ENCODE data around the gene PRR4.

The PRR4 gene

GRCh38 chr12:10838461-10838860, 10.8 kb downstream of the PRR4 start:
- intact Hi-C loops (cut with micrococcal nuclease), result no loop called here
- H3K4me3 Mint-ChIP-seq, result no peak overlapping the region
- H3K27me3 Mint-ChIP-seq, result no peaks in the 10 kb centered on the region
- H3K9me3 Mint-ChIP-seq, result peaks cover 8% of the 10 kb centered on the region
- H3K4me1 Mint-ChIP-seq (ENCODE audit: low read depth), result no peaks in the 10 kb centered on the region
- no peaks in the 10 kb centered on the region for H3K36me3 Mint-ChIP-seq (ENCODE audit: low read depth)
- H3K27ac Mint-ChIP-seq, result no peak overlapping the region

- Mint-ChIP-seq H3K27ac (no peak overlapping the region), H3K9me3 (no peaks in the 10 kb centered on the region), H3K4me1 (ENCODE audit: low read depth) (no peaks in the 10 kb centered on the region), H3K27me3 (no peaks in the 10 kb centered on the region), H3K36me3 (ENCODE audit: low read depth) (no peaks in the 10 kb centered on the region), H3K4me3 (no peak overlapping the region)
- intact Hi-C loops (cut with micrococcal nuclease), result no loop called here
Measured at GRCh38 chr12:10829994-10830393, 19.3 kb downstream of the PRR4 start.

DNA sequence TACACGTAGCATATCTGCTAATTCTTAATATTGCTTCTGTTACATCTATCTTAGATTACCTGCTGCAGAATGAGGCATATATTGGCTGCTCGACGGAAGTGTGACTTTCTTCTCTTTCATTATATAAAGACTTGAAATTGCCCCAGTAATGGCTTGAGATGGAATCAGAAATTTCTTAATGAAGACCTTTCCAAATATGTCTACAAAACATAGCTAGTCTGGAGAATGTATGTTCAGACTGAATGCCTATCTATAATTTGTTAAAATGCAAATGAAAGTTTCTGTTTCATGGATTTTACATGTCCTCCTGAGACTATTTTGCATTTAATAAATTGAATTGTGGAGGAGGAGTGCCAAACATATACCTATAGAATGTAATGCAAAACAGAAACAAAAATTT, 23.0 kb downstream of the PRR4 start, which contains the start of gene TAS2R10:
Gene TAS2R10, minus strand, starts transcription at position 101 of the 400 bp plus-strand sequence. Its CDS starts 89 bp downstream, at position 12.
- no peaks in the 10 kb centered on the region for H3K27me3 Mint-ChIP-seq
- H3K9me3 Mint-ChIP-seq, result no peaks in the 10 kb centered on the region
- H3K36me3 Mint-ChIP-seq (ENCODE audit: low read depth), result no peaks in the 10 kb centered on the region
- intact Hi-C loops (cut with micrococcal nuclease), result no loop called here
- H3K4me3 Mint-ChIP-seq, result no peak within 1 kb of the TSS
- no peaks in the 10 kb centered on the region for H3K4me1 Mint-ChIP-seq (ENCODE audit: low read depth)
- no peak within 1 kb of the TSS for H3K27ac Mint-ChIP-seq

- Mint-ChIP-seq H3K27me3 (no peaks in the 10 kb centered on the region), H3K9me3 (no peaks in the 10 kb centered on the region), H3K27ac (no peak overlapping the region), H3K36me3 (ENCODE audit: low read depth) (no peaks in the 10 kb centered on the region), H3K4me3 (no peak overlapping the region), H3K4me1 (ENCODE audit: low read depth) (no peaks in the 10 kb centered on the region)
- intact Hi-C loops (cut with micrococcal nuclease), result no loop called here
Measured at GRCh38 chr12:10824957-10825356, 24.3 kb downstream of the PRR4 start.

DNA sequence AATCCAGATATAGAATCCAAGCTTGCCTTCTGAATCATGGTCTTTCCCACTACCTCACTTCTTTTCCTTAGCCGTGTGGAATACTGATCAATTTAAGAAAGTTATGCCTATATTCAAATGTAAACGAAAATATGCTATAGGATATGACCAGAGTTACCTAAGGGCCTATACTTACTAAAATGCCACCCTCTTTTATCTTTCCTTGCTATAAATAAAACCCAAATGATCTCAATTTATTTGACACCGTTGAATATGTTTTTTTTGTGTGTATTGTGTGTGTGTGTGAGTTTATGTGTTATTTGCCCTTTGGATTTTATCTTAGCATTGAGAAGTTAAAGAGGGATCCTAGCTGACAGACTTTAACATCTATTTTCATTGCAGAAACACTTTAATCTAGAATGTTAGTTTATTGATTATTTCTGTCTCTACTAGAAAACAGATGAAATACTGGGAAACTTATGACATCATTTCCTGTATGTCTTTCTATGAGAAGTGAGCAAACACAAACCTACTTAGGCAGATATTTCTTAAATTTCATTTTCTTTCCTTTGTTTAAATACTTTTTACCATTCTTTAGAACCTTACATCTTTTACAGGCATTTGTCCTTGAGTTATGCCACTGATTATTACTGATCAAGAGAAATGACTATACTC, 37.3 kb downstream of the PRR4 start:
- Mint-ChIP-seq H3K27ac (no peak overlapping the region), H3K4me3 (no peak overlapping the region), H3K36me3 (ENCODE audit: low read depth) (no peaks in the 10 kb centered on the region), H3K9me3 (no peaks in the 10 kb centered on the region), H3K4me1 (ENCODE audit: low read depth) (no peaks in the 10 kb centered on the region), H3K27me3 (peaks cover 4% of the 10 kb centered on the region)
- intact Hi-C loops (cut with micrococcal nuclease), result no loop called here

DNA sequence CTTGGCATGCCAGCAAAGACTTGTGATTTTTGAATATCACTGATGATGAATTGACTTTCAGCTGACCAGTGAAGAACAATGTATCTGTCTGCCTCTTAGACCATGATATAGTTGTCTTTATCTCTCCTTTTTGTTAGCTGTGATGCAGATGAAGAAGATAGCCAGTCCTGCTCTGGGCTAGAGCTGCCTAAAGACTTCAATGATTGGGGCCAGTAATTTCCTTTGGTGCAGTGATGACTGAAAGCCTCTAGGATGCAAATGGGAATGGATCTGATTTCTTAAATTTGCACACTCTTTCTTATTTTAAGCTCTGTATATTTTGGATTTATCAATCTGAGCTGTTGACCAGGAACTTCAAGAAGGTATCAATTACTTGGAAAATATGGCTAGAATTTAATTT, 39.2 kb downstream of the PRR4 start, which contains the start of gene TAS2R9:
Gene TAS2R9, minus strand, starts transcription at position 101 of the 400 bp plus-strand sequence. Its CDS starts 93 bp downstream, at position 8.
- Mint-ChIP-seq H3K27ac (no peak within 1 kb of the TSS), H3K9me3 (no peaks in the 10 kb centered on the region), H3K27me3 (peaks cover 4% of the 10 kb centered on the region), H3K36me3 (ENCODE audit: low read depth) (no peaks in the 10 kb centered on the region), H3K4me3 (no peak within 1 kb of the TSS), H3K4me1 (ENCODE audit: low read depth) (no peaks in the 10 kb centered on the region)
- intact Hi-C loops (cut with micrococcal nuclease), result no loop called here

- H3K27ac Mint-ChIP-seq, result no peak within 1 kb of the TSS
- no peaks in the 10 kb centered on the region for H3K27me3 Mint-ChIP-seq
- H3K9me3 Mint-ChIP-seq, result no peaks in the 10 kb centered on the region
- H3K4me1 Mint-ChIP-seq (ENCODE audit: low read depth), result no peaks in the 10 kb centered on the region
- H3K4me3 Mint-ChIP-seq, result no peak within 1 kb of the TSS
- intact Hi-C loops (cut with micrococcal nuclease), result no loop called here
- no peaks in the 10 kb centered on the region for H3K36me3 Mint-ChIP-seq (ENCODE audit: low read depth)
Measured at GRCh38 chr12:10807186-10807585, 42.1 kb downstream of the PRR4 start, which contains the start of gene TAS2R8. TSS of gene TAS2R8 (minus strand) at chr12:10807286. CDS start at chr12:10806980, 306 bp downstream.

DNA sequence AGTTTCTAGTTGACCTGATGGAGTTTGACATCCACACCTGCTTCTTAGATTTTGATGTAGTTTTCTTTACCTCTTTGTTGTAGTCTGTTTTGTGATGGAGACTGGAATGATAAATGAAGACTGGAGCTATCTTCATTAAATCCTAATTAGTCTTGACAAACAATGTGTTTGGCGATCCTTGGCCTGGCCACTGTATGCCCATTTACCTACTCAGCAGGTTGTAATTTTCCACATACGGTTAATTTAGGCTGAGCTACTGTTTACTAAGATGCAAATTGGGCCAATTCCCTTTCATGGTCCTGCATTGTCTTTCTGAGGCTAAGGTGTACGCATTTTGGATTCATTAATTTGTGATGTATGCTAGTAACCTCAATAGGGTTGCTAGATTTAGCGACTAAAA, 46.7 kb downstream of the PRR4 start, which contains the start of gene TAS2R7:
Gene TAS2R7, minus strand, starts transcription at position 41 of the 400 bp plus-strand sequence. CDS start 57 bp downstream, outside the sequence.
- Mint-ChIP-seq H3K4me1 (ENCODE audit: low read depth) (no peaks in the 10 kb centered on the region), H3K27me3 (no peaks in the 10 kb centered on the region), H3K36me3 (ENCODE audit: low read depth) (no peaks in the 10 kb centered on the region), H3K27ac (no peak within 1 kb of the TSS), H3K4me3 (no peak within 1 kb of the TSS), H3K9me3 (no peaks in the 10 kb centered on the region)
- intact Hi-C loops (cut with micrococcal nuclease), result no loop called here

DNA sequence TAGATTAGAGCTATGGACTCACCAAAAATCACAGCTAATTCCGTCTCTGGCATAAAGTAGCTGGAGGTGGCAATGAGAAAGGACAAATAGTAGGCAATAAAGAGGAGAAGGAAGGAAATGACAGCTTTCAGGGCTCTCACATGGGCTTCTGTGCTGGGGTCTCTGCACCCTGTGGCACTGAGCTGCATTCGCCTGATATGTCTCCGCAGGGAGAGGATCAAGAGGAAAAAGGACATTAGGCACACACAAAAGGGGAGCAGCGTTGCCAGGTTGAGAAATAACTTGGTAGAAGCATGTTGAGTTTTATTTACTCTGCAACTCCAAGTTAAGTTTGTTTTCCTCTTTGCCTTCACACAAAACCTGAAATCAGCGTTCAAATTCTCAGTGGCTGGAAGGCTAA, 47.5 kb downstream of the PRR4 start:
- Mint-ChIP-seq H3K27ac (no peak overlapping the region), H3K27me3 (peaks cover 2% of the 10 kb centered on the region), H3K4me3 (no peak overlapping the region), H3K36me3 (ENCODE audit: low read depth) (no peaks in the 10 kb centered on the region), H3K9me3 (no peaks in the 10 kb centered on the region), H3K4me1 (ENCODE audit: low read depth) (no peaks in the 10 kb centered on the region)
- intact Hi-C loops (cut with micrococcal nuclease), result no loop called here
